OCI-LY3 (cell line): Measurements from ENCODE around the gene GRID2.
A peak's percentile ranks its signal among the peaks of the same experiment; 100 is the strongest.

Source experiments
- H2AFZ ChIP-seq: fragments of 200-600, 300-600 bp; shearing (Covaris generic); 2 replicates; pipeline ENCODE4 v1.6.0; 2014; ENCODE audit warnings: antibody characterized with exemption, low read depth, low read length
- H3K27ac ChIP-seq: fragments of 200-600, 300-600 bp; sonication (generic); 2 replicates; pipeline ENCODE4 v1.5.1; 2014; ENCODE audit warnings: mild to moderate bottlenecking, low read length, moderate library complexity, mixed read lengths
- H3K27me3 ChIP-seq: fragments of 200-600, 300-600 bp; sonication (generic); 2 replicates; pipeline ENCODE4 v1.6.1; 2014; ENCODE audit warnings: low read depth, low read length, mixed read lengths
- H3K36me3 ChIP-seq: fragments of 200-600, 300-600 bp; sonication (generic); replicated peaks from 2 replicates; pipeline ENCODE3; 2014; ENCODE audit warnings: low read depth, low read length, mixed read lengths
- H3K4me1 ChIP-seq: fragments of 300-600, 200-600 bp; sonication (generic); 2 replicates; pipeline ENCODE4 v1.6.1; 2014; ENCODE audit warnings: low read length, mixed read lengths
- H3K4me2 ChIP-seq: fragments of 200-600, 300-600 bp; sonication (generic); 2 replicates; pipeline ENCODE4 v1.6.1; 2014; ENCODE audit warnings: low read length, mixed read lengths
- H3K4me3 ChIP-seq: fragments of 300-600, 200-600 bp; sonication (generic); 2 replicates; pipeline ENCODE4 v1.5.1; 2014; ENCODE audit warnings: antibody characterized with exemption, mild to moderate bottlenecking, low read length, moderate library complexity
- H3K79me2 ChIP-seq: fragments of 300-600, 200-600 bp; shearing (Covaris generic); 2 replicates; pipeline ENCODE4 v1.6.1; 2014; ENCODE audit warnings: mild to moderate bottlenecking, low read length, mixed read lengths
- H3K9ac ChIP-seq: fragments of 300-600, 200-600 bp; shearing (Covaris generic); 2 replicates; pipeline ENCODE4 v1.6.0; 2014; ENCODE audit warnings: mild to moderate bottlenecking, low read length, moderate library complexity
- H3K9me3 ChIP-seq: fragments of 200-600, 300-600 bp; shearing (Covaris generic); 2 replicates; pipeline ENCODE4 v1.6.1; 2014; ENCODE audit warnings: low read length, mixed read lengths; ENCODE audit not compliant: insufficient read depth
- H4K20me1 ChIP-seq: fragments of 200-600, 300-600 bp; sonication (generic); 2 replicates; pipeline ENCODE4 v1.6.1; 2016; ENCODE audit warnings: low read length, mixed read lengths; ENCODE audit not compliant: insufficient read depth
- EZH2phosphoT487 ChIP-seq: fragments of 200-600 bp; shearing (Covaris generic); IDR thresholded peaks from 2 replicates; pipeline ENCODE4 v1.6.1; 2018; ENCODE audit warnings: antibody characterized with exemption, mixed run types, low read depth
- TF ChIP-seq, protein P1 (sequence below): fragments of 200-600, 300-600 bp; sonication (generic); IDR thresholded peaks from 2 replicates; pipeline ENCODE4 v1.5.1; 2014; ENCODE audit warnings: antibody characterized with exemption, low read length, low read depth

GRID2 gene

GRCh38 chr4:92528541-92528940 lies 224.8 kb downstream of the GRID2 start:
- TF ChIP-seq, protein P1, sequence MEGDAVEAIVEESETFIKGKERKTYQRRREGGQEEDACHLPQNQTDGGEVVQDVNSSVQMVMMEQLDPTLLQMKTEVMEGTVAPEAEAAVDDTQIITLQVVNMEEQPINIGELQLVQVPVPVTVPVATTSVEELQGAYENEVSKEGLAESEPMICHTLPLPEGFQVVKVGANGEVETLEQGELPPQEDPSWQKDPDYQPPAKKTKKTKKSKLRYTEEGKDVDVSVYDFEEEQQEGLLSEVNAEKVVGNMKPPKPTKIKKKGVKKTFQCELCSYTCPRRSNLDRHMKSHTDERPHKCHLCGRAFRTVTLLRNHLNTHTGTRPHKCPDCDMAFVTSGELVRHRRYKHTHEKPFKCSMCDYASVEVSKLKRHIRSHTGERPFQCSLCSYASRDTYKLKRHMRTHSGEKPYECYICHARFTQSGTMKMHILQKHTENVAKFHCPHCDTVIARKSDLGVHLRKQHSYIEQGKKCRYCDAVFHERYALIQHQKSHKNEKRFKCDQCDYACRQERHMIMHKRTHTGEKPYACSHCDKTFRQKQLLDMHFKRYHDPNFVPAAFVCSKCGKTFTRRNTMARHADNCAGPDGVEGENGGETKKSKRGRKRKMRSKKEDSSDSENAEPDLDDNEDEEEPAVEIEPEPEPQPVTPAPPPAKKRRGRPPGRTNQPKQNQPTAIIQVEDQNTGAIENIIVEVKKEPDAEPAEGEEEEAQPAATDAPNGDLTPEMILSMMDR = no peak
- TF ChIP-seq EZH2phosphoT487 = no peak
- Histone ChIP-seq H2AFZ (no peak overlapping the region), H3K27ac (no peak overlapping the region)

GRCh38 chr4:92529510-92529909 lies 225.7 kb downstream of the GRID2 start:
- H3K27me3 ChIP-seq = no peaks in the 10 kb centered on the region
- no peaks in the 10 kb centered on the region for H3K9me3 ChIP-seq
- no peak overlapping the region for H3K4me3 ChIP-seq
- no peak overlapping the region for H3K4me2 ChIP-seq
- H3K9ac ChIP-seq = no peak overlapping the region
- TF ChIP-seq, protein P1 = no peak
- TF ChIP-seq EZH2phosphoT487 = no peak
- no peaks in the 10 kb centered on the region for H3K4me1 ChIP-seq
- no peaks in the 10 kb centered on the region for H4K20me1 ChIP-seq
- no peaks in the 10 kb centered on the region for H3K79me2 ChIP-seq
- no peaks in the 10 kb centered on the region for H3K36me3 ChIP-seq
- no peak overlapping the region for H3K27ac ChIP-seq
- no peak overlapping the region for H2AFZ ChIP-seq

More at GRCh38 chr4:92528541-92528940, 224.8 kb downstream of the GRID2 start:
- no peaks in the 10 kb centered on the region for H3K4me1 ChIP-seq
- H3K4me3 ChIP-seq = no peak overlapping the region
- no peak overlapping the region for H3K4me2 ChIP-seq
- no peaks in the 10 kb centered on the region for H4K20me1 ChIP-seq
- H3K27me3 ChIP-seq = no peaks in the 10 kb centered on the region
- no peaks in the 10 kb centered on the region for H3K36me3 ChIP-seq
- no peaks in the 10 kb centered on the region for H3K79me2 ChIP-seq
- no peaks in the 10 kb centered on the region for H3K9me3 ChIP-seq
- no peak overlapping the region for H3K9ac ChIP-seq

DNA sequence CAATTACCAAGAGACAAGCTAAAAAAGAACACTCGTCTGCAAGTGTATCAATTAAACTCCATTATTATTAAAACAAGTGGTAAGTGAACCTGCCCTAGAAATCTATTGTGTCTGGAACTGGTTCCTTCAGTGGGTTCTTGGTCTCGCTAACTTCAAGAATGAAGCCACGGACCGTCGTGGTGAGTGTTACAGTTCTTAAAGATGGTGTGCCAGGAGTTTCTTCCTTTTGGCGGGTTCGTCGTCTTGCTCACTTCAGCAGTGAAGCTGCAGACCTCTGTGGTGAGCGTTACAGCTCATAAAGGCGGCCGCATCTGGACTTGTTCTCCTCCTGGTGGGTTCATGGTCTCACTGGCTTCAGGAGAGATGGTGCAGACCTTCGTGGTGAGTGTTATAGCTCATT lies 231.8 kb downstream of the GRID2 start:
- Histone ChIP-seq H3K27ac (no peak overlapping the region), H4K20me1 (no peaks in the 10 kb centered on the region), H3K36me3 (no peaks in the 10 kb centered on the region), H3K4me3 (no peak overlapping the region), H3K4me2 (no peak overlapping the region), H3K27me3 (no peaks in the 10 kb centered on the region), H3K9ac (no peak overlapping the region), H3K9me3 (no peaks in the 10 kb centered on the region), H3K79me2 (no peaks in the 10 kb centered on the region), H3K4me1 (no peaks in the 10 kb centered on the region), H2AFZ (no peak overlapping the region)
- TF ChIP-seq EZH2phosphoT487 = no peak
- TF ChIP-seq, protein P1 = no peak

GRCh38 chr4:92551616-92552015 lies 247.8 kb downstream of the GRID2 start:
- H3K4me2 ChIP-seq = no peak overlapping the region
- no peaks in the 10 kb centered on the region for H3K9me3 ChIP-seq
- no peak overlapping the region for H3K27ac ChIP-seq
- H3K9ac ChIP-seq = no peak overlapping the region
- H3K27me3 ChIP-seq = no peaks in the 10 kb centered on the region
- no peak overlapping the region for H3K4me3 ChIP-seq
- no peaks in the 10 kb centered on the region for H3K79me2 ChIP-seq
- no peak overlapping the region for H2AFZ ChIP-seq
- H4K20me1 ChIP-seq = no peaks in the 10 kb centered on the region
- no peaks in the 10 kb centered on the region for H3K36me3 ChIP-seq
- TF ChIP-seq EZH2phosphoT487 = no peak
- TF ChIP-seq, protein P1 = peak; percentile 37; the same call in 1 of the 2 replicates
- no peaks in the 10 kb centered on the region for H3K4me1 ChIP-seq
